ENCODE results near the gene KRTAP20-2.

Gene KRTAP20-2

DNA sequence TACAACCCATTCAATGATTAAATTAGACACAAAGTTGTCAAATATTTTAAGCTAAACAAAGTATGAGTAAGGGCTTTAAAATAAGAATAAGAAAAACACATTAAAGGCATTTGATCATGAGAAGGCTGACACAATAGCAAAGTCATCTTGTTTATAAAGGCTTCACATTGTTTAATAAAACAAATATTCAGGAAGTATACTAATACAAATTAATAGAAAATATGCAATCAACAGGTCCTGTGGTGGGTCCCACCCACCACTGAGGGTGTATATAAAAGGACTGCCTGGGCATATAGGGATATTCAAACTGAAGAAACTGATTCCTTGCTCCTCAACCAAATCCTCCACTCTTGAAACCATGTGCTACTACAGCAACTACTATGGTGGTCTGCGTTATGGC is at the start of gene KRTAP20-2:
Gene KRTAP20-2 (plus strand): TSS at position 301 of the 400 bp plus-strand sequence. CDS start 58 bp downstream, at position 359.
- TF ChIP-seq, protein P1, sequence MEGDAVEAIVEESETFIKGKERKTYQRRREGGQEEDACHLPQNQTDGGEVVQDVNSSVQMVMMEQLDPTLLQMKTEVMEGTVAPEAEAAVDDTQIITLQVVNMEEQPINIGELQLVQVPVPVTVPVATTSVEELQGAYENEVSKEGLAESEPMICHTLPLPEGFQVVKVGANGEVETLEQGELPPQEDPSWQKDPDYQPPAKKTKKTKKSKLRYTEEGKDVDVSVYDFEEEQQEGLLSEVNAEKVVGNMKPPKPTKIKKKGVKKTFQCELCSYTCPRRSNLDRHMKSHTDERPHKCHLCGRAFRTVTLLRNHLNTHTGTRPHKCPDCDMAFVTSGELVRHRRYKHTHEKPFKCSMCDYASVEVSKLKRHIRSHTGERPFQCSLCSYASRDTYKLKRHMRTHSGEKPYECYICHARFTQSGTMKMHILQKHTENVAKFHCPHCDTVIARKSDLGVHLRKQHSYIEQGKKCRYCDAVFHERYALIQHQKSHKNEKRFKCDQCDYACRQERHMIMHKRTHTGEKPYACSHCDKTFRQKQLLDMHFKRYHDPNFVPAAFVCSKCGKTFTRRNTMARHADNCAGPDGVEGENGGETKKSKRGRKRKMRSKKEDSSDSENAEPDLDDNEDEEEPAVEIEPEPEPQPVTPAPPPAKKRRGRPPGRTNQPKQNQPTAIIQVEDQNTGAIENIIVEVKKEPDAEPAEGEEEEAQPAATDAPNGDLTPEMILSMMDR (IDR thresholded peaks at IDR 0.05), result no peak

DNA sequence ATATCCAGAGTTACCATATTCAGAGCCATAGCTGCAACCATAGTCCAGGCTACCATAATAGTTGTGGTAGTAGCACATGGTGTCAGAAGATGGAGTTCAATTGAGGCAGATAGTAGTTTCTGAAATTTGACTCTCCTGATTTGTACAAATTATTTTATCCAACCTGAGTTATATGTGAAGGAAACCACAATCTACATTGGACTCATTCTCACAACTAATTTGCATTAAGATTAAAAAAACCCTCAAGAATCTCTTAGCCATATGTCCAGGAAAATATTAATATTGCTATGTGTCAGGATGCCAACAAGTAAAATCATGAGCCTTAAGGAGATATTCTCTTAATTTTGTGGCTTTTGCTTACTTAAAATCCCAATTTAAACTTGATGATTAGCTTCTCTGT is 44.7 kb upstream of the KRTAP20-2 start, which contains the start of gene KRTAP22-2:
Gene KRTAP22-2 (minus strand): TSS at position 101 of the 400 bp plus-strand sequence.
- TF ChIP-seq, protein P1 (IDR thresholded peaks at IDR 0.05), result no peak

DNA sequence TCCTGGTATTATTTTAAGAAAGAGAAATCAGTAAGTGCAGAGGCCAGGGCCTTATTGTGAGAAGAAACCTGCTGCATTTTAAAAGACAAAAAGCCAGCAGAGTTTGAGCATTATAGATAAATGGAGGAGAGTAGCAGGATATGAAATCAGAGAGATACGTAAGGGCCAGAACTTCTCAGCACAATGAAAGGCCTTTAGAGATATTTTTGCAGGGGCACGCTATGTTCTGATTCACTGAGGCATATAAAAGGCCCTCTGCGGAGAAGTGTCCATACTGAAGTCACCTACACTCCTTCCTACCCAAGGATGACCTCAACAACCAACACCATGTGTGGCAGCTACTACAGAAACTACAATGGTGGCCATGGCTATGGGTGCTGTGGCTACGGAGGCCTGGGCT is 42.9 kb upstream of the KRTAP20-2 start, which contains the start of gene KRTAP6-3:
Gene KRTAP6-3 (plus strand): TSS at position 301 of the 400 bp plus-strand sequence. CDS start 6 bp downstream, at position 307.
- TF ChIP-seq, protein P1 (IDR thresholded peaks at IDR 0.05), result no peak

DNA sequence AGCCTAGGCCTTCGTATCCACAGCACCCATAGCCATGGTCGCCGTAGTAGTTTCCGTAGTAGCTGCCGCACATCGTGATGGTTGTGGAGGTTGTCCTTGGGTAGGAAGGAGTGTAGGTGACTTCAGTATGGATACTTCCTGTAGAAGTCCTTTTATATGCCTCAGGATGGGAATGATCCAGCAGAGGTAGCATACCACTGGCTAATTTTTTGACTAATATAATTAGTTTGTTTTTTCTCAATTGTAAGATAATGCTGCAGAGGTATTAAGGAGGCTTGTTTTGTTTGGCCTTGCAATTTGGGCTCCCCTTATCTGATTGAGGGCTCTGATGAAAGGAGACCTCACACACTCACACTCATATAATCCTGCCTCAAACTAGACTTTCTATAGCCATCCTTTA is 36.2 kb upstream of the KRTAP20-2 start, which contains the start of gene KRTAP6-2:
Gene KRTAP6-2 (minus strand): TSS at position 101 of the 400 bp plus-strand sequence. CDS start 28 bp downstream, at position 73.
- TF ChIP-seq, protein P1 (IDR thresholded peaks at IDR 0.05), result no peak

DNA sequence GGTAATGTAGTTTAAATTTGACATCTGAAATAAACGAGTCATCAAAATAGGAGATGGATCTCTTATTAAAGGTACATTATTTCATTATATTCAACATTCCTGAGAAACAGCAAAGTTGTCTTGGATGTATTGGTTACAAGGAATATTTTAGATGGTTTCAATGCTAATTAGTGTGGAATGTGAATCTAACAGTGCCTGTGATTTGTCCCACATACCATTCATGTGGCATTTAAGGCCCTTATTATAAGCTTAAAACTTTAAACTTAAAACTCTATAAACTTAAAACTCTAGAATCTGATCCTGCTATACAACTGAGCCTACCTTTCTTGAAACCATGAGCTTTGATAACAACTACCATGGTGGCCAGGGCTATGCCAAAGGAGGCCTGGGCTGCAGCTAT is 34.2 kb upstream of the KRTAP20-2 start, which contains the start of gene KRTAP22-1:
Gene KRTAP22-1 (plus strand): TSS at position 301 of the 400 bp plus-strand sequence.
- TF ChIP-seq, protein P1 (IDR thresholded peaks at IDR 0.05), result no peak

DNA sequence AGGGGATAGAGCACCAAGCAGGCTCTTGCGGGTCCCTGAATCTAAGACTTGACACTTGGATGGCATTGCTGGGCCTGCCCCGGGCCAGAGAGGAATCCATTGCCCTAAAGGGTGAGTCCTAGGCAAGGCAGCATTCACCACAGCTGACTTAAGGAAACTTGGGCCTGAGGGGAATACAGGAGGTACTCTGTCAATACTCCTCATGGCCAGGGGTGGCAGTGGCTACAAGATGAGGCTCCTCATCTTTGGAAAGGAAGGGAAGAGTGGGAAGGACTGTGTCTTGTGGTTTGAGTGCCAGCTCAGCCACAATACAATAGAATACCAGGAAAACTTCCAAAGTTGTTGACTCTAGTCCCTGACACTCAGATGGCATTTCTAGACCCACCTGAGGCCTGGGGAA is 29.0 kb upstream of the KRTAP20-2 start:
- TF ChIP-seq, protein P1 (IDR thresholded peaks at IDR 0.05), result no peak

DNA sequence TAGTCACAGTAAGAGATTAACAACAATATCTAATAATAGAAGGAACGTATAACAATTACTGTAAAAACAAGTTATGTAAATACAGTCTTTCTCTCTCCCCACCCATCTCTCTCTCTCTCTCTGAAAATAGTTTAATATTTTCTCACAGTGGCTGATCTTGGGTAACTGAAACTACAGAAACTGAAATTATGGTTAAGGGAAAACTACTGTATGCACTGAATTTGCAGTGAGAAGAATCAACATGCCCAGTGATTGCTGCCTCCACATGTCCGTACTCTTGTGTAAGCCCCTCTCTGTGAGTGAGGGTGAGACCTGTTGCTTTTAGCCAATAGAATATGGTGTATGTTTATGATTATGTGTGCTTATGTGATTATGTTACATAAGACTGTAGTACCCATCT is 22.9 kb upstream of the KRTAP20-2 start:
- TF ChIP-seq, protein P1 (IDR thresholded peaks at IDR 0.05), result no peak

DNA sequence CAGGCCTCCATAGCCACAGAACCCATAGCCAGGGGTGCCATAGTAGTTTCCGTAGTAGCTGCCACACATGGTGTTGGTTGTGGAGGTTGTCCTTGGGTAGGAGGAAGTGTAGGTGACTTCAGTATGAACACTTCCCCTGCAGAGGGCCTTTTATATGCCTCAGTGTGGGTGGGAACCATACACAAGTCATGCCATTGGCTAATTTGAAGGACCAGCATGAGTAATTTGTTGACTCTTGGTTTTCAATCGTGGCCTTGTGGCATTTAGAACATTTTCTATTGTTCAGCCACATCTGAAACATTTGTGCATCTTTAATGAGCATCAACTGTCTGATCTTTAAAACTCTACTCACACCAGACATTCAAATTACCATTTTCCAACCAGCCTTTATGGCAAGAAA is 21.2 kb upstream of the KRTAP20-2 start, which contains the start of gene KRTAP6-1:
Gene KRTAP6-1 (minus strand): TSS at position 95 of the 400 bp plus-strand sequence. CDS start 26 bp downstream, at position 69.
- TF ChIP-seq, protein P1 (IDR thresholded peaks at IDR 0.05), result no peak
